Ovary (tissue), 9 donors: Measurements from ENCODE around the gene ARHGAP45. TPM values are rescaled to one million over a fixed set of nuclear protein-coding genes. Genes with fewer than 3 reads are reported as not detected.
A peak's percentile ranks its signal among the peaks of the same experiment; 100 is the strongest.

ENCODE experiments used
- DNase-seq, 5 donors: peaks; one replicate each; pipeline ENCODE4 v3.0.0-alpha.2; 2019 to 2020
- H3K27ac ChIP-seq, 2 donors: fragments of 200-600 bp; one replicate each; pipeline versions ENCODE4 v1.5.1 to v1.8.0; 2019 to 2022
- H3K27me3 ChIP-seq: fragments of 200-600 bp; one replicate; pipeline ENCODE4 v1.8.0; 2022
- H3K36me3 ChIP-seq: fragments of 200-600 bp; sonication (generic); one replicate; pipeline ENCODE4 v1.5.1; 2019
- H3K4me1 ChIP-seq: one replicate; pipeline ENCODE4 v1.8.1; 2013; ENCODE audit warnings: mild to moderate bottlenecking, moderate library complexity; ENCODE audit not compliant: insufficient read depth
- H3K4me3 ChIP-seq: fragments of 200-600 bp; sonication (generic); one replicate; pipeline ENCODE4 v1.5.1; 2017
- H3K9me3 ChIP-seq, 2 donors: fragments of 200-600 bp in 1 of 2; sonication (generic) in 1 of 2; one replicate each; pipeline versions ENCODE4 v1.5.1 to v1.8.1; 2013 to 2019; ENCODE audit warnings: mild to moderate bottlenecking in 1 of 2, moderate library complexity in 1 of 2
- CTCF ChIP-seq, 3 donors: fragments of 450-650 bp in 2 of 3; fragments of 200-600 bp in 1 of 3; IDR thresholded peaks; one replicate each; pipeline versions ENCODE4 v1.5.1 to v1.8.0; 2016 to 2022; ENCODE audit warnings: antibody characterized with exemption in 3 of 3, mild to moderate bottlenecking in 1 of 3
- EP300 ChIP-seq: sonication (generic); formaldehyde crosslinking; IDR thresholded peaks from one replicate; pipeline ENCODE4 v1.6.1; 2017; ENCODE audit warnings: antibody characterized with exemption
- POLR2A ChIP-seq: fragments of 450-650 bp; IDR thresholded peaks from one replicate; pipeline ENCODE4 v1.6.1; 2017; ENCODE audit warnings: antibody characterized with exemption, mild to moderate bottlenecking, moderate library complexity
- WGBS, 3 donors: extraction: QIAGEN DNeasy Blood & Tissue Kit in 1 of 3; methylation state at CpG; one replicate each; pipeline versions ENCODE4 v1.1.5 to v1.1.7; 2013 to 2017; 5-methylcytosine and 5-hydroxymethylcytosine counted together
- intact Hi-C, 4 donors: fragments of 100-400 bp; cut with DNase I; formaldehyde crosslinking; loops; one replicate each; pipeline versions ENCODE4 v1.11.0 to v1.15.1; 2022 to 2023
- polyA plus RNA-seq, 2 donors: library from polyadenylated mRNA; stranded (reverse); fragments of 200-250 nt in 1 of 2; fragments of 350-450 nt in 1 of 2; fragmentation: Illumina TruSeq in 1 of 2; extraction: RNeasy Lipid Tissue Mini Kit (QIAGEN cat#74804) in 1 of 2; gene quantifications; one replicate each; pipeline ENCODE4 v1.2.3, GENCODE V29; 2013 to 2014
- total RNA-seq, 7 donors: library from RNA; depleted of rRNA in 2 of 7; stranded (reverse); fragments of >200 nt in 2 of 7; fragmentation: NEBNext Ultra II Directional in 3 of 7; extraction: Animal tissue kit (Norgen Biotek cat#: 25700) in 3 of 7; gene quantifications; one replicate each; pipeline versions ENCODE4 v1.1.0 to v1.2.4, GENCODE V29; 2016 to 2023
- donor health status: DM: no; HTN: no; CAD: no; lungs with moderate emphysema.
- donor health status: DM: no; HTN: no; CAD: no.
- donor health status: Bipolar disorder and iron deficiency.
- donor health status: DM: yes; HTN: yes; CAD: no.
- donor health status: DM: no; HTN: no; CAD: no.
- donor health status: DM: yes; HTN: yes; CAD: no.

Gene ARHGAP45
- total and polyA plus RNA-seq, 9 donors = 1.0 to 10.6 (median 7.0) TPM

GRCh38 chr19:1028062-1028926 is 38.7 kb upstream of the ARHGAP45 start:
- peaks cover 8% of the 10 kb centered on the region for H3K4me1 ChIP-seq
- no peaks in the 10 kb centered on the region for H3K27me3 ChIP-seq
- H3K4me3 ChIP-seq = peak overlapping the region; percentile 83
- peak overlapping the region; percentile 87 to 95 for H3K27ac ChIP-seq
- no peaks in the 10 kb centered on the region for H3K36me3 ChIP-seq
- H3K9me3 ChIP-seq = no peaks in the 10 kb centered on the region
- WGBS, 3 donors = 1 to 3% (median 1%) methylated on average over 37 to 58 of the region's 58 CpGs
- intact Hi-C loops = loop anchor here in 2 of 4 donors (5.0 to 10.0 kb wide), 2 partner anchors 69 to 217 kb away; partner anchors contain the start of genes ATP5F1D (in 1 of the 2), MIDN (in 1 of the 2) and POLR2E (in 1 of the 2)
- TF ChIP-seq CTCF (IDR thresholded peaks at IDR 0.05) = no peak
- no peak for TF ChIP-seq POLR2A
- no peak for TF ChIP-seq EP300
- DNase-seq = peak; percentile 83 to 92 (median 87)

DNA sequence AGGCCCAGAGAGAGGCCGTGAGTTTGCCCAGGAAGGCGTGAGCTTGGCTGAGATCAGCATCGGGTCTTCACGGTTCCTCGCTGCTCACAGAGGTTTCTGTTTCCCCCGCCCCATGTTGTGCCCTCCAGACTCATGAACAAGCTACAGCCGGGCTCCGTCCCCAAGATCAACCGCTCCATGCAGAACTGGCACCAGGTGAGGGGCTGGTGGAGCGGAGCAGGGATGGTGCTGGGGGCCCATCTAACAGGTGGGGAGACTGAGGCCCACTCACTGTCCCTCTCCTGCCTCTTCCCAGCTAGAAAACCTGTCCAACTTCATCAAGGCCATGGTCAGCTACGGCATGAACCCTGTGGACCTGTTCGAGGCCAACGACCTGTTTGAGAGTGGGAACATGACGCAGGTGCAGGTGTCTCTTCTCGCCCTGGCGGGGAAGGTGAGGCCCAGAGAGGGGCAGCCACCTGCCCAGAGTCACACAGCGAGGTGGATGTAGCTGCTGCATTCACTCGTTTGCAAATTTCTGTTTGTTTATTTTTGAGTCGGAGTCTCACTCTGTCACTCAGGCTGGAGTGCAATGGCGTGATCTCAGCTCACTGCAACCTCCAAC is 34.6 kb upstream of the ARHGAP45 start:
- Histone ChIP-seq H3K27me3 (no peaks in the 10 kb centered on the region), H3K27ac (no peak overlapping the region), H3K9me3 (no peaks in the 10 kb centered on the region), H3K36me3 (no peaks in the 10 kb centered on the region), H3K4me3 (no peak overlapping the region), H3K4me1 (peaks cover 4% of the 10 kb centered on the region)
- 84 to 85% (median 84%) methylated on average over 20 of the region's 20 CpGs for WGBS, 3 donors
- no peak for DNase-seq
- intact Hi-C loops = no loop called here
- no peak for TF ChIP-seq CTCF (IDR thresholded peaks at IDR 0.05)
- TF ChIP-seq EP300 = no peak
- TF ChIP-seq POLR2A = no peak

GRCh38 chr19:1035998-1036621 is 30.9 kb upstream of the ARHGAP45 start:
- H3K27me3 ChIP-seq = no peaks in the 10 kb centered on the region
- no peak for TF ChIP-seq POLR2A
- TF ChIP-seq EP300 = no peak
- no peak for TF ChIP-seq CTCF (IDR thresholded peaks at IDR 0.05)
- no peak overlapping the region for H3K27ac ChIP-seq
- H3K36me3 ChIP-seq = no peaks in the 10 kb centered on the region
- H3K9me3 ChIP-seq = no peaks in the 10 kb centered on the region
- intact Hi-C loops = no loop called here
- no peak for DNase-seq
- peaks cover 9% of the 10 kb centered on the region for H3K4me1 ChIP-seq
- 84 to 90% (median 86%) methylated on average over 29 of the region's 29 CpGs for WGBS, 3 donors
- H3K4me3 ChIP-seq = no peak overlapping the region

GRCh38 chr19:1037621-1038064 is 29.3 kb upstream of the ARHGAP45 start:
- peaks cover 13% of the 10 kb centered on the region for H3K4me1 ChIP-seq
- H3K36me3 ChIP-seq = no peaks in the 10 kb centered on the region
- WGBS, 3 donors = 67 to 80% (median 71%) methylated on average over 22 of the region's 22 CpGs
- intact Hi-C loops = no loop called here
- TF ChIP-seq POLR2A (no peak), EP300 (no peak), CTCF (IDR thresholded peaks at IDR 0.05) (no peak)
- peaks cover 5% of the 10 kb centered on the region for H3K27me3 ChIP-seq
- DNase-seq = no peak
- no peak overlapping the region for H3K4me3 ChIP-seq
- no peaks in the 10 kb centered on the region for H3K9me3 ChIP-seq
- no peak overlapping the region for H3K27ac ChIP-seq
